Lung microvascular endothelial cell (primary cell): ENCODE measurements around the gene CPAMD8. TPM values are rescaled to one million over a fixed set of nuclear protein-coding genes. Genes with fewer than 3 reads are reported as not detected.
"Not testable (repeated sequence)": the region's sequence is repeated elsewhere in the genome, so short reads cannot be mapped to it uniquely, and the experiment has no call there.

Experiments used
- DNase-seq, 2 donors: peaks; one replicate each; pipeline versions ENCODE4 v3.0.0 to v3.0.0-alpha.2; 2010; ENCODE audit warnings: low read depth in 2 of 2
- total RNA-seq: library from RNA; depleted of rRNA; stranded (reverse); fragments of >200 nt; gene quantifications from 2 replicates; pipeline ENCODE4 v1.2.1, GENCODE V29; 2014

The CPAMD8 gene
- total RNA-seq, 1 donor from 2014 or later = 5.2 TPM

DNA sequence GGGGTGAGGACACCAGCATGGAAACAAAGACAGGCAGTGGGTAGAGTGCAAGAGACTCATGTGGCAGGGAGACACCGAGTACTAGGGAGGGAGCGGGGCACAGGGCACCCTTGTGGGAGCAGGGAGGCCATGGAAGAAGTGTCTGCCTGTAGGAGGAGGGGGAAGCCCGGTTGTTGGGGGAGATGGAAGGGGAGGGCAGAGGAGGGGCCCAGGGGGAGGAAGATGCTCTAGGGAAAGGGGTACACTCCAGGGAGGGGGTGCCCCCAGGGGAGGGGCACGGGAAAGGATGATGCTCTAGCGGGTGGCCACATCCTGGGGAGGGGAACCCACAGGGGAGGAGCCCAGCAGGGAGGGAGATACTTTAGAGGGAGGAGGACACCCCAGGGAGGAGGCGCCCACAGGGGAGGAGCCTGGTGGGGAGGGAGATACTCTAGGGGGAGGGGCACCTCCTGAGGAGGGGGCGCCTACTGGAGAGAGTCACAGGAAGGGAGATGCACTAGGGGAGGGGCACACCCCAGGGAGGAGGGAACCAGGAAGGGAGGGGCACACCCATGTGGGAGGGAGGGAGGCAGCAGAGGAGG lies 24.9 kb downstream of the CPAMD8 start:
- DNase-seq = no peak

DNA sequence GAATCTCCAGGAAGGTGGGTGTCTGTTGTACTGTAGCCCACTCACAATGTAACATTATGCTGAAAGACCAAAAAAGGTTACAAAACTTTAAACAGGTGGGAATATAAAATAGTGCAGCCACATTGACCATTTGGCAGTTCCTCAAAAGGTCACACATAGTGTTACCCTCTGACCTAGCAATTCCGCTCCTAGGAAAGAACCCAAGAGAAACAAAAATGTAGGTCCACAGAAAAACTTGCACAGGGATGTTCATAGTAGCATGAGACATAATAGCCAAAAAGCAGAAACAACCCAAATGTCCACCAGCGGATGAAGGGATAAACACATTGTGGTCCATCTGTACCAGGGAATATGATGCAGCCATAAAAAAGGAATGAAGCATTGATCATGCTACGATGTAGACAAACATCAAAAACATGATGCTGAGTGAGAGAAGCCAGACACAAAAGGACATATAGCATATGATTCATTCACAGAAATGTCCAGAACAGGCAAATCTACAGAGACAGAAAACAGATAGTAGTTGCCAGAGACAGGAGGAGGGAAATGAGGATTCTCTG lies 27.9 kb downstream of the CPAMD8 start:
- no peak for DNase-seq

DNA sequence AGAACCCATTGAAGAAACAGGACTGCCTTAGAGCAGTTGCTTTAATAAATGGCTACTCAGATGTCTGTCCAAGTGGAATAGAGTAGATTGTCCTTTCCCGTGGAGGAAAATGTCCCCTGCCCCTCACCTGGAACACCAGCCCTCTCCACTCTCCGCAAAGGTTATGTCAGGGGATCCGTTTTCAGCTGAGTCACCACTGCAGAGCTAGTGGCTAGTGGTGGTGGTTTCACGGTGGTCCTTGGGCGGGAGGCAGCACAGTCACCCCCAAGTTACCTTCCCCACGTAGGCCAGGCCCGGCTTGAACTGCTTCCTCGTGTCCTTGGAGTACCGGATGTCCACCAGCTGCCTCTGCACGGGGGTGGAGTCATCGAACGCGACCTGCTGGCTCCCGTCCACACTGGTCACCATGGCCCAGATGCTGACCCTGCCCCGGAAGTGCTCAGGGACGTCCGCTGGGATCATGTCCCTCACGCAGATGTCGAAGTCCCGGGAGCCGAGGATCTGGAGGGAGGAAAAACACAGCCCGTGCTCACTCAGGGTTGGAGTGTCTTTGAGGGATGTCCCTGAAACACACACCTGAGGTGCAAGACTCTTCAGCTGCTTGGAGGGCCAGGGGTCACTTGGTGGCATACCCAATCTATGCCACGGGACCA lies 29.6 kb downstream of the CPAMD8 start:
- DNase-seq = not testable (repeated sequence)

DNA sequence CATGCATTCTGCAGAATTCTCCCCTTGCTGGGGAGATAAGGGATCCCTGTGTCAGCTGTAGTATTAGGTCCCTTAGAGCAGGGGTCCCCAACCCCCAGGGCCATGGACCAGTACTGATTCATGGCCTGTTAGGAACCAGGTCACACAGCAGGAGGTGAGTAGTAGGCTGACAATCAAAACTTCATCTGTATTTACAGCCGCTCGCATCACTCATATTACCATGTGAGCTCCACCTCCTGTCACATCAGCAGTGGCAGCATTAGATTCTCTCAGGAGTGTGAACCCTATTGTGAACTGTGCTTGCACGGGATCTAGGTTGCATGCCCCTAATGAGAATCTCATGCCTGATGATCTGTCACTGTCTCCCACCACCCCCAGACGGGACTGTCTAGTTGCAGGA lies 37.9 kb downstream of the CPAMD8 start:
- DNase-seq = no peak

DNA sequence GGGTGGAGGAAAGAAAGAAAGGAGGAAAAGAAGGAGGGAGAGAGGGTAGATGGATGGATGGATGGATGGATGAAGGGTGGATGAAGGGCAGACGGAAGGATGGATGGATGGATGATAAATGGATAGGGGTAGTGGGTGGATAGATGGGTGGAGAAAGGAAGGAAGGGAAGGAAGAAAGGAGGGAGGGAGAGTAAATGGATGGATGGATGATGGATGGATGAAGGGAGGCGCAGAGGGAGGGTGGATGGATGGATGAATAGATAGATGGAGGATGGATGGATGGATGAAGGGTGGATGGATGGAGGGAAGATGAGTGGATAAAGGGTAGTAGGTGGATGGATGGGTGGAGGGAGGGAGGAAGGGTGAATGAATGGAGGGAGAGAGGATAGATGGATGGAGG lies 41.2 kb downstream of the CPAMD8 start:
- no peak for DNase-seq

DNA sequence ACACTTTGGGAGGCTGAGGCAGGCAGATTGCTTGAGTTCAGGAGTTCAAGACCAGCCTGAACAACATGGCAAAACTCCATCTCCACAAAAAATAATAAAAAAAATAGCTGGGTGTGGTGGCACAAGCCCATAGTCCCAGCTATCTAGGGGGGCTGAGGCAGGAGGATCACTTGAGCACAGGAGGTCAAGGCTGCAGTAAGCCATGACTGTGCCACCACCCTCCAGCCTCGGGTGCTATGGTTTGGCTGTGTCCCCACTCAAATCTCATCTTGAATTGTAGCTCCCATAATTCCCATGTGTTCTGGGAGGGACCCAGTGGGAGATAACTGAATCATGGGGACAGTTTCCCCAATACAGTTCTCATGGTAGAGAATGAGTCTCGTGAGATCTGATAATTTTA lies 44.0 kb downstream of the CPAMD8 start:
- DNase-seq = not testable (repeated sequence)

DNA sequence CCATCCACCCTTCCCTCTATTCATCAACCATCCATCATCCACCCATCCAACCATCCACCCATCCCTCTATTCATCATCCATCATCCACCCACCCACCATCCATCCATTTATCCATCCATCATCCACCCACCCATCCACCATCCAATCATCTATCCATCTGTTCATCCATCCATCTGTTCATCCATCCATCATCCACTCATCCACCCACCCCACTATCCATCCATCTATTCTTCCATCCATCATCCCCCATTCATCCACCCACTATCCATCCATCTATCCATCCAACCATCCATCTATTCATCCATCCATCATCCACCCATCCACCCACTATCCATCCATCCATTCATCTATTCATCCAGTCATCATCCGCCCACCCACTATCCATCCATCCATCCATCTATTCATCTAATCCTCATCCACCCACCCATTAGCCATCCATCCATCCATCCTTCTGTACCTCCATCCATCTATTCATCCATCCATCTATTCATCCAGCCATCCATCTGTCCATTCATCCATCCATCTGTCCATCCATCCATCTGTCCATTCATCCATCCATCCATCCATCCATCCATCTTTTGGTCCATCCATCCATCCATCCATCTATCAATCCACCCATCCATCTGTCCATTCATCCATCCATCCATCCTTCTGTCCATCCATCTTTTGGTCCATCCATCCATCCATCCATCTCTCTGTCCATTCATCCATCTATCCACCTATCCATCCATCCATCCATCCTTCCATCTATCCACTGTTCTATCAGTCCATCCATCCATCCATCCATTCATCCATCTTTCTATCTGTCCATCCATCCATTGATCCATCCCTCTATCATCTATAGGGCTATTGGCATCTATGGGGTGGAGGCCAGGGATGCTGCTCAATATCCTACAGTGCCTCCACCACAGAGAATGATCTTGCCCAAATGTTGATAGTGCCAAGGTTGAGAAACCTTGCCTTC lies 47.5 kb downstream of the CPAMD8 start:
- no peak for DNase-seq

DNA sequence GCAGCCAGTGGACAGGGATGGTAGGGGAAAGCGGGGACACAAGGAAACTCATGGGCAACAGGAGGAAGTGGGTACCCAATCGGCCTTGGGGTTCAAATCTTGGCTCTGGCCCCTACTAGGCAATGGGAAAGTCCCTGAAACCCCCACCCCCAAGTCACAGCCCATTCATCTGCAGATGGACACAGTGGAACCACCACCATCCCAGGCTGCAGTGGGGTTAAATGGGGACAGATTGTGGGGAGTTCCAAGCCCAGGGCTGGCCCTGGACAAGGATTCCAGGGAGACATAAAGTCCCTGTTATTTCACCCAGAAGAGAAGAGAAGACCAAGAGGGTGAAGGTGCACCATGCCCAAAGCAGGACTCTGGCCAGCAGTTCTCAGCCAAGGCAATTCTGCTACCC lies 48.5 kb downstream of the CPAMD8 start:
- no peak for DNase-seq

DNA sequence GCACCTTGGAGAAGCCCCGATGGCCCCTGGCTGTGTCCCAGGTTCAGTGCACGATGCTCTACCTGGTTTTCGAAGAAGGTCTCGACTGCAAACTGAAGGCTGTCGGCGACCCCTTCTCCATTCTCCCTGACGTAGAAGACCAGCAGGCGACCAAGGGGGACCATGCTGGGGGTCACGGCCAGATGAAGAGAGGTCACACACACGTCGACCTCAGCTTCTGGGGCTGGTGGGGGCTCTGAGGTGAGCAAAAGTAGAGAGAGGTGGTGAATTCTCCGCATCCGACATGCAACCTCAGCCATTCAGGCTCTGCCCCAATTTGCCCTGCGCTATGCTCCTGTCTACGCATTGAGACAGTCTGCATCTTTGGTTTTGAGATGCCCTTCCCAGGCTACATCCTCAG lies 49.3 kb downstream of the CPAMD8 start:
- DNase-seq = no peak

DNA sequence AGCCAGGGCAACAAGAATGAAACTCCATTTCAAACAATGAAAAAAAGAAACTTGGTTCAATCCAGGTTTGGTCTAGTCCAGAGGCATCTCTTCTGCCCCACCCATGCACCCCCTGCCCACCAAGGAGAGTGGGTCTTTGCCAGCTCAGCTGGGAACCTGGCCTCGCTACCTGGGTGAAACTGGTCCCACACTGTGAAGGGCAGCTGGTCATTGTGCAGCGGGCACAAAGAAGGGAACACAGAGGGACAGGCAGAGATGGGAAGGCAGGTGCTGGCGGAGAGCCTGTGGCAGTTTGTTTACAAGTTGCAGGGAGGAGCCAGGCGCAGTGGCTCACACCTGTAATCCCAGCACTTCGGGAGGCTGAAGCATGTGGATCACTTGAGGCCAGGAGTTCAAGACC lies 50.2 kb downstream of the CPAMD8 start:
- DNase-seq = no peak

DNA sequence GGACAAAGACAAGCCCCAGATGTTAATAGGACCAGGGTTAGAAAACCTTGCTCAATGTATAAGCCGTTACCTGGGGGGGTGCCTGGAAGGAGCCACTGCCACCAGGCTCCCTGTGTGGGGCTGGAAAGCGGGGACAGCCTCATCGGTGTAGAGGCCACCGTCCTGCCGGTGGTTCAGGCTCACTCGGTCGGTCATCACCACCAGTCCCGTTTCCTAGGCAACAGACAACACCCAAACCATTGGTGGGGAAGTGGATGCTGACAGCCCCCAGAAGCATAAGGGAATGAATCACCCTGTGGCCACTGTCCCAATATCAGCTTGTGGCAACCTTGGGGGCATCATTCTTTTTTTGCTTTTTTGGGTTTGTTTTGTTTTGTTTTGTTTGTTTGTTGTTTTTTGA lies 55.8 kb downstream of the CPAMD8 start:
- DNase-seq = no peak

DNA sequence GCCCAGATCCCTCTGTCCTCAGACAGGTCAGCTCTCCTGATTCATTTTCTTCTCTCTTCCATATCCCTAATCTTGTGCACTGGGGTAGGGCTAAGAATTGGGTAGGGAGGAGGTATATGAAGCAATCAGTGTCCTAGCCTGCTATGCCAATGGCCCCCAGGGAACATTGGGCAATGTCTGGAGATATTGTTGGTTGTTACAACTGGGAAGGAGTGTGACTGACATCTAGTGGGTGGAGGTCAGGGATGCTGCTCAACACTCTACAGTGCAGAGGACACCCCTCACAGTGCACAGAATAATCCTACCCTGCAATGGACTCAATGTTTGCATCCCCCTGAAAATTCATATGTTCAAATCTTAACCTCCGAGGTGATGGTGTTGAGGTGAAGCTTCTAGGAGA lies 57.5 kb downstream of the CPAMD8 start:
- no peak for DNase-seq

DNA sequence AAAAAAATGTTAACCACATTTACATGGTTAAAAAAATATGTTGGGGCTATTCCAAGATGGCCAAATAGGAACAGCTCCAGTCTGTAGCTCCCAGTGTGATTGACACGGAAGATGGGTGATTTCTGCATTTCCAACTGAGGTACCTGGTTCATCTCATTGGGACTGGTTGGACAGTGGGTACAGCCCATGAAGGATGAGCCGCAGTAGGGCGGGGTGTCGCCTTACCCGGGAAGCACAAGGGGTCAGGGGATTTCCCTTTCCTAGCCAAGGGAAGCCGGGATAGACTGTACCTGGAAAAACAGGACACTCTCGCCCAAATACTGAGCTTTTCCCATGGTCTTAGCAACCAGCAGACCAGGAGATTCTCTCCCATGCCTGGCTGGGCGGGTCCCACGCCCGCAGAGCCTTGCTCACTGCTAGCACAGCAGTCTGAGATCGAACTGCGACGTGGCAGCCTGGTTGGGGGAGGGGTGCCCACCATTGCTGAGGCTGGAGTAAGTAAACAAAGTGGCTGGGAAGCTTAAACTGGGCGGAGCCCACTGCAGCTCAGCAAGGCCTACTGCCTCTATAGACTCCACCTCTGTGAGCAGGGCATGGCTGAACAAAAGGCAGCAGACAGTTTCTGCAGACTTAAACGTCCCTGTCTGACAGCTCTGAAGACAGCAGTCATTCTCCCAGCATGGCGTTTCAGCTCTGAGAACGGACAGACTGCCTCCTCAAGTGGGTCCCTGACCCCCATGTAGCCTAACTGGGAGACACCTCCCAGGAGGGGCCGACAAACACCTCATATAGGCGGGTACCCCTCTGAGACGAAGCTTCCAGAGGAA lies 65.4 kb downstream of the CPAMD8 start:
- not testable (repeated sequence) for DNase-seq

DNA sequence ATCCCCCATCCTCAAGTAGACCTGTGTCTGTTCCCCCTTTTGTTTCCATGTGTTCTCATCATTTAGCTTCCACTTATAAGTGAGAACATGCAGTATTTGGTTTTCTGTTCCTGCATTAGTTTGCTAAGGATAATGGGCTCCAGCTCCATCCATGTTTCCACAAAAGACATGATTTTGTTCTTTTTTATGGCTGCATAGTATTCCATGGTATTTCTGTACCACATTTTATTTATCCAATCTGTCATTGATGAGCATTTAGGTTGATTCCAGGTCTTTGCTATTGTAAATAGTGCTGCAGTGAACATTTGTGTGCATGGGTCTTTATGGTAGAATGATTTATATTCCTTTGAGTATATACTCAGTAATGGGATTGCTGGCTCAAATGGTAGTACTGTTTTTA lies 68.3 kb downstream of the CPAMD8 start:
- DNase-seq = not testable (repeated sequence)

DNA sequence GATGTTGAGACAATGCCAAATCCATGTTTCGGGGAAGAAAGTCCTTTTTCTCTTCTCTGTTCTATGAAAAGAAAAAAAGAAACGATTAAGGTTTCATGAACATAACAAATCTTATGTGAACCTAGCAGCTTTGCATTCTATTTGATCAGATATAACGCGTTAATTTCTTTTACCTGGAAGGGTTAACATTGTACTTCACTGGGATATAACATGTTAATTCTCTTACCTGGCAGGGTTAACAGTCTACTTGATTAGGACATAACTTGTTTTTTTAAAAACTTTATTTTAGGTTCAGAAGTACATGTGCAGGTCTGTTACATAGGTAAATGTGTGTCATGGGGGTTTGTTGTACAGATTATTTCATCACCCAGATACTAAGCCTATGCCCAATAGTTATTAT lies 68.8 kb downstream of the CPAMD8 start:
- no peak for DNase-seq

DNA sequence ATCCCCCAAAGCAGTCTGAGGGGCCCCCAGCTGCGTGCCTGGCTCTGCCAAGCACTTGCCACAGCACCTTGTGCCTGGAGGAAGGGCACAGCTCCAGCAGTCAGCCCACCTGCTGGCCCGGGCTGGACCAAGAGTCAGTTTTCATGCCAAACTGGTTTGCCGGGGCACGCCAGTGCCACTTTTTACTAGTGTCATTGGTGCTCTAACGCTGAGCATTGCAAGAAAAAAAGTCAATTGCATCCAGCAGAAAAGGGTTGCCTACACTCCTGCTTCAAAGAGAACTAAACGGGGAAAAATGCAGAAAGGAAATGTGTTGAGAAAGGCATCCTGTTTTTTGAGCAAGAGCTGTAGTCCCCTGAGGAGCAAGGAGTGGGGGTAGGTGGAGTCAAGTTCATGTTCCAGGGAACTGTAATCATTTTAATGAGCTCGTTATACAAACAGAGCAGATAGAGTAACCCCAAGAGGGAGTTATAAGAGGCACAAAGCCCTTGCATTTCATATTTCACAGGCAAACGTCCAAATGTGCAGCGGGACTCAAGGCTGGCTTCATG lies 69.4 kb downstream of the CPAMD8 start:
- DNase-seq = no peak

DNA sequence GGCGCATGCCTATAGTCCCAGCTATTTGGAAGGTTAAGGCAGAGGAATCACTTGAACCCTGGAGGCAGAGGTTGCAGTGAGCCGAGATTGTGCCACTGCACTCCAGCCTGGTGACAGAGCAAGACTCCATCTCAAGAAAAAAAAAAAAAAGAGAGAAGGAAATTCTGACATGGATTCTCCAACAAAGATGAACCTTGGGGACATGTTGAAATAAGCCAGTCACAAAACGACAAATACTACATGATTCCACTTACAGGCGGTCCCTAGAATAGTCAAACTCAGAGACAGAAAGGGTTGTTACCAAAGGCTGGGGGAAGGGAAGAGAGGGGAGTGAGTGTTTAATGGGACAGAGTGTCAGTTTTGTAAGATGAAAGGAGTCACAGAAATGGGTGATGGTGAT lies 71.4 kb downstream of the CPAMD8 start:
- no peak for DNase-seq

DNA sequence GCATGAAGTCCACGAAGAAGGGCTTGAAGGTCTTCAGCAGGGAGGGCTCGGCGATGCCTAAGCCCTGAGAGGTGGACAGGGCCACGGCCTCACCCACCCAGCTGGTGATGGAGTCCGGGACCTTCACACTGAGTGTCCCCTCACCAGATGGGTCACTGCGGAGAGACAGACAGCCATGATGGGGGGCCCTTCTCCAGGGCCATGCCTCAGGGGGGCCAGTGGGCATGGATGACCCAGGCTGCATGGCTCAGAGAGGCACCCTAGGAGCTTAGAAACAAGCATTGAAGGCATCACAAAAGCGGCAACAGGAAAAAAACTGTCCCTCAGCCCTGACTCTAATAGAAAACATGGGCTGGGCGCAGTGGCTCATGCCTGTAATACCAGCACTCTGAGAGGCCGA lies 74.6 kb downstream of the CPAMD8 start:
- DNase-seq = no peak

DNA sequence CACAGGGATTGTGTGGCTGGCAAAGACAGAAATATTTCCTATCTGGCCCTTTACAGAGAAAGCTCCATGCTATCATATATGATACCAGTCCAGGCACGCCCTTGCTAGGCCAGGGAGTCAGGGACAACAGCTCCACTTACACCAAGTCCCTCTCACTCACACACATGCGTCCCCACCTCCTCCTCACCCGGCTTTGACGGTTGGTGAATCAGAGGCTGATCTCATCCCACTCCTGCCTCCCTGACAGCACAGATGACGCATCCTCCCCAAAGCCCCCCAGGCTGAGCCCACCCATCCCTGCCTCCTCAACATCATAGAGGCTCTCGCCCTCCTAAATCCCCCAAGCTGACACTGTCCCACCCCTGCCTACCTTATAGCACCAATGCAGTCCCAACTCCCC lies 75.1 kb downstream of the CPAMD8 start:
- no peak for DNase-seq

DNA sequence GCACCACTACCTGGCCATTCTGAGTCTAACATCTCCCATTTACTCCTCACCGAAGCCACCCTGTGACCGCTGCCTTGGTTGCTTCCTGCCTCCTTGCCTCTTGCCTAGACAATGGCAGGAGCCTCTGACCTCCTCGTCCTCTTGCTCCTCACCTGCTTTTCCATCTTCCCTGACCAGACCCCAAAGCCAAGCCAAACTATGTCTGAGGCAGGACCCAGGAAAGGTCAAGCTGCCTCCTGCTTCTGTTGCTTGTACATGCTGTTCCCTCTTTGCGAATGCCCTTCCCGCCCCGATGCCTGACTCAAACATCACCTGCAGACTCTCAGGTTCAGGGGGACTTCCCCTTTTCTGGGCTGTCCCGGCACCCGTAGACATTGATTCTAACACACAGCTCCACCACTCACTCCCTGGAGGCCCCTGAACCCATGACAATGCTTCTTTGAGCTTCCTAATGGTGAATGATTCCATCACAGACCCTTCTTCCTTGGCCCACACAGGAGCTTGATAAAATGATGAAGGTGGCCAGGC lies 77.0 kb downstream of the CPAMD8 start:
- DNase-seq = no peak
